Subcutaneous adipose tissue (tissue), 4 donors: ENCODE measurements around the gene OR52A5. TPM values are rescaled to one million over a fixed set of nuclear protein-coding genes. Genes with fewer than 3 reads are reported as not detected.

ENCODE experiments used
- total RNA-seq, 4 donors: library from RNA; depleted of rRNA; stranded (reverse); fragments of >200 nt; gene quantifications; one replicate each; pipeline ENCODE4 v1.1.0, GENCODE V29; 2016
- TF ChIP-seq, protein P1 (sequence below): fragments of 450-650 bp; IDR thresholded peaks from one replicate; pipeline ENCODE4 v1.5.1; 2016; ENCODE audit warnings: low read depth, mild to moderate bottlenecking, control low read depth, antibody characterized with exemption, moderate library complexity

The OR52A5 gene
- total RNA-seq, 4 donors from 2014 or later, result not detected

- TF ChIP-seq, protein P1, sequence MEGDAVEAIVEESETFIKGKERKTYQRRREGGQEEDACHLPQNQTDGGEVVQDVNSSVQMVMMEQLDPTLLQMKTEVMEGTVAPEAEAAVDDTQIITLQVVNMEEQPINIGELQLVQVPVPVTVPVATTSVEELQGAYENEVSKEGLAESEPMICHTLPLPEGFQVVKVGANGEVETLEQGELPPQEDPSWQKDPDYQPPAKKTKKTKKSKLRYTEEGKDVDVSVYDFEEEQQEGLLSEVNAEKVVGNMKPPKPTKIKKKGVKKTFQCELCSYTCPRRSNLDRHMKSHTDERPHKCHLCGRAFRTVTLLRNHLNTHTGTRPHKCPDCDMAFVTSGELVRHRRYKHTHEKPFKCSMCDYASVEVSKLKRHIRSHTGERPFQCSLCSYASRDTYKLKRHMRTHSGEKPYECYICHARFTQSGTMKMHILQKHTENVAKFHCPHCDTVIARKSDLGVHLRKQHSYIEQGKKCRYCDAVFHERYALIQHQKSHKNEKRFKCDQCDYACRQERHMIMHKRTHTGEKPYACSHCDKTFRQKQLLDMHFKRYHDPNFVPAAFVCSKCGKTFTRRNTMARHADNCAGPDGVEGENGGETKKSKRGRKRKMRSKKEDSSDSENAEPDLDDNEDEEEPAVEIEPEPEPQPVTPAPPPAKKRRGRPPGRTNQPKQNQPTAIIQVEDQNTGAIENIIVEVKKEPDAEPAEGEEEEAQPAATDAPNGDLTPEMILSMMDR, result no peak
Observed at GRCh38 chr11:5151713-5152153, 13.6 kb upstream of the OR52A5 start.

GRCh38 chr11:5137014-5137413, 1.1 kb downstream of the OR52A5 start:
- TF ChIP-seq, protein P1, result no peak

DNA sequence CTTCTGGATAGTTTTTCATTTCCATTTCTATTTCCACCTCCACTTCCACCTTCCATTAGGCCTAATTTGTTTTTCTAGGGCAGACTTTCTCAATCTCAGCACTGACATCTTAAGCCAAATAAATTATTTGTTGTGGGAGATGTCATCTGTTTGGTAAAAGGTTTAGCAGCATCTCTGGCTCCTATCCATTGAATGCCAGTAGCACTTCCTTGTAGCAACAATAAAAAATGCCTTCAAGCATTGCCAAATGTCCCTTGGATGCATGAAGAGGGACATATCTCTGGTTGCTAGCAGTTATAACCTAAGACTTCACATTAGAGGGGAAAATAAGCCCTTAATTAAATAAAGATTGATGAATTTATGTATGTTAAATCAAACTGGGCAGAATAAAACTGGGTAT, 1.9 kb downstream of the OR52A5 start:
- TF ChIP-seq, protein P1, result no peak

- TF ChIP-seq, protein P1, result no peak
Observed at GRCh38 chr11:5131584-5132335, 6.4 kb downstream of the OR52A5 start.

- TF ChIP-seq, protein P1, result no peak
Observed at GRCh38 chr11:5129457-5129877, 8.7 kb downstream of the OR52A5 start.

DNA sequence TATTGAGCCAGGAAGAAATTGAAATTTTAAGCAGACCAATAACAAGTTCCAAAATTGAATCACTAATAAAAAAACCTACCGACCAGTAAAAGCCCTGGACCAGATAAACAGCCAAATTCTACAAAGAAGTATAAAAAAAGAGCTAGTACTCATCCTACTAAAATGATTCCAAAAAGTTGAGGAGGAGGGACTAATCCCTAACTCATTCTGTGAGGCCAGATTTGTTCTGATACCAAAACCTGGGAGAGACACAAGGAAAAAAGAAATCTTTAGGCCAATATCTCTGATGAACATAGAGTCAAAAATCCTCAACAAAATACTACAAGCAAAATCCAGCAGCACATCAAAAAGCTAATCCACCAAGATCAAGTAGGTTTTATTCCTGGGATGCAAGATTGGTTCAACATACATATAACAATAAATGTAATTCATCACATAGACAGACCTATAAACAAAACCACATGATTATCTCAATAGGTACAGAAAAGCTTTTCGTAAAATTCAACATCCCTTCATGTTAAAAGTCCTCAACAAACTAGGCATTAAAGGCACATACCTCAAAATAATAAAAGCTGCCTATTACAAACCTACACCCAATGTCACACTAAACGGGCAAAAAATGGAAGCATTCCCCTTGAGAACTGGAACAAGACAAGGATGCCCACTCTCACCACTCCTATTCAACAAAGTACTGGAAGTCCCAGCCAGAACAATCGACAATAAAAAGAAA, 13.1 kb downstream of the OR52A5 start:
- TF ChIP-seq, protein P1, result no peak

DNA sequence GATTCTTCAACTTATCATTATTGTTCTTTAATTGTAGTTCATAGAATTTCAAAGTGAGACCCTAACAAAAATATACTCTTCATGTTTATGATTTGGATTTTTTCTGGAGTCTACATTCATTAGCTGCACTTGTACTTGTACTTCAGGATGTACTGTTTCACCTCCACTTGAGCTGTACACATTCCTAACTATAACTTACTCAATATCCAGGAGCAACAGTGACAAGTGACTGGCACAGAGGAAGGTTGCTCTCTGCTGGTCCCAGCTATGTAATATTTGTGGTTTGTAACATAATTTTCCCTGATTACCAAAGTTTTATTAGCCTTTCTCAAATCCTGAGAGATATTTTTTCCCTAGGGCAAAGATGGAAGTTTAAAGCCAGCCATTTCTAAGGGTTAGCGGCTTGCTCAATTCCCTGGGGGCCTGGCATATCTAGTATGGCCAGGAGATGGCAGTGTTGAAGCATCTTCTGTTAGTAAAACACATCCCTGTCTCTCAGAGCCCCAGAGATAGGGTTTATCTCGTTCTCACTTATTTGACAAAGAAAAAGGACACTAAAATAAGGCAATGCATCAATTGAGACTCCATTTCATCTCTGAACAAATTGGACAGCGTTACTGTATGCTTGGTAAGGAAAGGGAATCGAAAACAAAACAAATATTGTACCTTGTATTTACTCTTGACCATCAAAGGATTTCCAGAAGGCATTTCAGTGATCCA, 14.2 kb downstream of the OR52A5 start:
- TF ChIP-seq, protein P1, result no peak
